ENCODE measurements around the gene C2orf76.
"Not testable (repeated sequence)": the region's sequence is repeated elsewhere in the genome, so short reads cannot be mapped to it uniquely, and the experiment has no call there.

Gene C2orf76

GRCh38 chr2:119290859-119291587, 75.6 kb downstream of the C2orf76 start:
- H3K27ac ChIP-seq (ENCODE audit: low read length) = no peak overlapping the region

GRCh38 chr2:119289642-119290041, 77.0 kb downstream of the C2orf76 start:
- H3K36me3 ChIP-seq (ENCODE audit: insufficient read depth, low read depth, low read length) = no peaks in the 10 kb centered on the region
- no peak overlapping the region for H3K27ac ChIP-seq (ENCODE audit: low read length)
- no peak overlapping the region for H3K4me3 ChIP-seq (ENCODE audit: low read length)
- H3K4me1 ChIP-seq (ENCODE audit: insufficient read depth, low read length) = no peaks in the 10 kb centered on the region
- no peak overlapping the region for H3K9ac ChIP-seq (ENCODE audit: low read depth, low read length)
- H3K9me3 ChIP-seq (ENCODE audit: insufficient read depth, low read depth, low read length) = no peaks in the 10 kb centered on the region
- peaks cover 6% of the 10 kb centered on the region for H3K27me3 ChIP-seq (ENCODE audit: insufficient read depth, low read length)

More at GRCh38 chr2:119290859-119291587, 75.6 kb downstream of the C2orf76 start:
- Histone ChIP-seq H3K9ac (ENCODE audit: low read depth, low read length) (no peak overlapping the region), H3K4me1 (ENCODE audit: insufficient read depth, low read length) (no peaks in the 10 kb centered on the region), H3K27me3 (ENCODE audit: insufficient read depth, low read length) (peaks cover 6% of the 10 kb centered on the region), H3K4me3 (ENCODE audit: low read length) (no peak overlapping the region), H3K9me3 (ENCODE audit: insufficient read depth, low read depth, low read length) (no peaks in the 10 kb centered on the region), H3K36me3 (ENCODE audit: insufficient read depth, low read depth, low read length) (no peaks in the 10 kb centered on the region)

- no peak overlapping the region for H3K4me3 ChIP-seq (ENCODE audit: low read length)
- no peaks in the 10 kb centered on the region for H3K36me3 ChIP-seq (ENCODE audit: insufficient read depth, low read depth, low read length)
- H3K9me3 ChIP-seq (ENCODE audit: insufficient read depth, low read depth, low read length) = no peaks in the 10 kb centered on the region
- no peak overlapping the region for H3K9ac ChIP-seq (ENCODE audit: low read depth, low read length)
- H3K27ac ChIP-seq (ENCODE audit: low read length) = no peak overlapping the region
- peaks cover 6% of the 10 kb centered on the region for H3K27me3 ChIP-seq (ENCODE audit: insufficient read depth, low read length)
- no peaks in the 10 kb centered on the region for H3K4me1 ChIP-seq (ENCODE audit: insufficient read depth, low read length)
These were observed 77.5 kb downstream of the C2orf76 start for GRCh38 chr2:119289093-119289492.

- no peaks in the 10 kb centered on the region for H3K36me3 ChIP-seq (ENCODE audit: insufficient read depth, low read depth, low read length)
- no peaks in the 10 kb centered on the region for H3K4me1 ChIP-seq (ENCODE audit: insufficient read depth, low read length)
- H3K27me3 ChIP-seq (ENCODE audit: insufficient read depth, low read length) = peaks cover 6% of the 10 kb centered on the region
- no peak overlapping the region for H3K9ac ChIP-seq (ENCODE audit: low read depth, low read length)
- H3K9me3 ChIP-seq (ENCODE audit: insufficient read depth, low read depth, low read length) = no peaks in the 10 kb centered on the region
- H3K27ac ChIP-seq (ENCODE audit: low read length) = no peak overlapping the region
- no peak overlapping the region for H3K4me3 ChIP-seq (ENCODE audit: low read length)
These were observed 78.1 kb downstream of the C2orf76 start for GRCh38 chr2:119288576-119288975.

- Histone ChIP-seq H3K4me1 (ENCODE audit: insufficient read depth, low read length) (no peaks in the 10 kb centered on the region), H3K27ac (ENCODE audit: low read length) (no peak overlapping the region), H3K4me3 (ENCODE audit: low read length) (no peak overlapping the region), H3K9ac (ENCODE audit: low read depth, low read length) (no peak overlapping the region), H3K36me3 (ENCODE audit: insufficient read depth, low read depth, low read length) (no peaks in the 10 kb centered on the region), H3K27me3 (ENCODE audit: insufficient read depth, low read length) (peaks cover 6% of the 10 kb centered on the region), H3K9me3 (ENCODE audit: insufficient read depth, low read depth, low read length) (no peaks in the 10 kb centered on the region)
These were observed 80.0 kb downstream of the C2orf76 start for GRCh38 chr2:119286661-119287060.

- Histone ChIP-seq H3K9me3 (ENCODE audit: insufficient read depth, low read depth, low read length) (no peaks in the 10 kb centered on the region), H3K27ac (ENCODE audit: low read length) (no peak overlapping the region), H3K36me3 (ENCODE audit: insufficient read depth, low read depth, low read length) (no peaks in the 10 kb centered on the region), H3K4me1 (ENCODE audit: insufficient read depth, low read length) (no peaks in the 10 kb centered on the region), H3K4me3 (ENCODE audit: low read length) (no peak overlapping the region), H3K9ac (ENCODE audit: low read depth, low read length) (no peak overlapping the region), H3K27me3 (ENCODE audit: insufficient read depth, low read length) (no peaks in the 10 kb centered on the region)
These were observed 82.7 kb downstream of the C2orf76 start for GRCh38 chr2:119283873-119284331.

GRCh38 chr2:119282996-119283511, 83.6 kb downstream of the C2orf76 start:
- H3K4me1 ChIP-seq (ENCODE audit: insufficient read depth, low read length) = no peaks in the 10 kb centered on the region
- no peaks in the 10 kb centered on the region for H3K36me3 ChIP-seq (ENCODE audit: insufficient read depth, low read depth, low read length)
- no peaks in the 10 kb centered on the region for H3K27me3 ChIP-seq (ENCODE audit: insufficient read depth, low read length)
- H3K9me3 ChIP-seq (ENCODE audit: insufficient read depth, low read depth, low read length) = no peaks in the 10 kb centered on the region
- no peak overlapping the region for H3K4me3 ChIP-seq (ENCODE audit: low read length)
- no peak overlapping the region for H3K9ac ChIP-seq (ENCODE audit: low read depth, low read length)
- no peak overlapping the region for H3K27ac ChIP-seq (ENCODE audit: low read length)

- no peak overlapping the region for H3K27ac ChIP-seq (ENCODE audit: low read length)
- H3K9me3 ChIP-seq (ENCODE audit: insufficient read depth, low read depth, low read length) = no peaks in the 10 kb centered on the region
- H3K4me1 ChIP-seq (ENCODE audit: insufficient read depth, low read length) = no peaks in the 10 kb centered on the region
- H3K9ac ChIP-seq (ENCODE audit: low read depth, low read length) = no peak overlapping the region; the same call in 1 of the 2 replicates
- H3K36me3 ChIP-seq (ENCODE audit: insufficient read depth, low read depth, low read length) = no peaks in the 10 kb centered on the region
- H3K27me3 ChIP-seq (ENCODE audit: insufficient read depth, low read length) = no peaks in the 10 kb centered on the region
- no peak overlapping the region for H3K4me3 ChIP-seq (ENCODE audit: low read length)
These were observed 84.3 kb downstream of the C2orf76 start for GRCh38 chr2:119282146-119282995.

GRCh38 chr2:119280680-119281079, 86.0 kb downstream of the C2orf76 start:
- no peak overlapping the region for H3K9ac ChIP-seq (ENCODE audit: low read depth, low read length)
- H3K9me3 ChIP-seq (ENCODE audit: insufficient read depth, low read depth, low read length) = no peaks in the 10 kb centered on the region
- no peaks in the 10 kb centered on the region for H3K36me3 ChIP-seq (ENCODE audit: insufficient read depth, low read depth, low read length)
- H3K4me1 ChIP-seq (ENCODE audit: insufficient read depth, low read length) = no peaks in the 10 kb centered on the region
- H3K27ac ChIP-seq (ENCODE audit: low read length) = no peak overlapping the region
- no peaks in the 10 kb centered on the region for H3K27me3 ChIP-seq (ENCODE audit: insufficient read depth, low read length)
- no peak overlapping the region for H3K4me3 ChIP-seq (ENCODE audit: low read length)

- H3K27ac ChIP-seq (ENCODE audit: low read length) = no peak overlapping the region
- no peaks in the 10 kb centered on the region for H3K36me3 ChIP-seq (ENCODE audit: insufficient read depth, low read depth, low read length)
- H3K4me1 ChIP-seq (ENCODE audit: insufficient read depth, low read length) = no peaks in the 10 kb centered on the region
- no peaks in the 10 kb centered on the region for H3K27me3 ChIP-seq (ENCODE audit: insufficient read depth, low read length)
- H3K9me3 ChIP-seq (ENCODE audit: insufficient read depth, low read depth, low read length) = no peaks in the 10 kb centered on the region
- H3K9ac ChIP-seq (ENCODE audit: low read depth, low read length) = no peak overlapping the region
- no peak overlapping the region for H3K4me3 ChIP-seq (ENCODE audit: low read length)
These were observed 87.0 kb downstream of the C2orf76 start for GRCh38 chr2:119279666-119280065.

GRCh38 chr2:119278946-119279345, 87.7 kb downstream of the C2orf76 start:
- Histone ChIP-seq H3K27ac (ENCODE audit: low read length) (no peak overlapping the region), H3K9ac (ENCODE audit: low read depth, low read length) (no peak overlapping the region), H3K4me3 (ENCODE audit: low read length) (no peak overlapping the region), H3K36me3 (ENCODE audit: insufficient read depth, low read depth, low read length) (no peaks in the 10 kb centered on the region), H3K9me3 (ENCODE audit: insufficient read depth, low read depth, low read length) (no peaks in the 10 kb centered on the region), H3K4me1 (ENCODE audit: insufficient read depth, low read length) (no peaks in the 10 kb centered on the region), H3K27me3 (ENCODE audit: insufficient read depth, low read length) (no peaks in the 10 kb centered on the region)

- H3K27ac ChIP-seq (ENCODE audit: low read length); H3K9ac ChIP-seq (ENCODE audit: low read depth, low read length); H3K36me3 ChIP-seq (ENCODE audit: insufficient read depth, low read depth, low read length); H3K4me3 ChIP-seq (ENCODE audit: low read length); H3K27me3 ChIP-seq (ENCODE audit: insufficient read depth, low read length); H3K9me3 ChIP-seq (ENCODE audit: insufficient read depth, low read depth, low read length); H3K4me1 ChIP-seq (ENCODE audit: insufficient read depth, low read length): not testable (repeated sequence)
These were observed 88.2 kb downstream of the C2orf76 start for GRCh38 chr2:119278385-119278784.
